Skin of body (tissue), 2 donors: ENCODE results near the gene PBX1. TPM values are rescaled to one million over a fixed set of nuclear protein-coding genes. Genes with fewer than 3 reads are reported as not detected.

Experiments
- DNase-seq: peaks from one replicate; lab custom pipeline; 2025; lab: John Stamatoyannopoulos, UW
- total RNA-seq: library from RNA; depleted of rRNA; stranded (reverse); fragments of >200 nt; gene quantifications from one replicate; pipeline ENCODE4 v1.2.3, GENCODE V29; 2014

The PBX1 gene
- total RNA-seq, 1 donor from 2014 or later: 57.2 TPM

DNA sequence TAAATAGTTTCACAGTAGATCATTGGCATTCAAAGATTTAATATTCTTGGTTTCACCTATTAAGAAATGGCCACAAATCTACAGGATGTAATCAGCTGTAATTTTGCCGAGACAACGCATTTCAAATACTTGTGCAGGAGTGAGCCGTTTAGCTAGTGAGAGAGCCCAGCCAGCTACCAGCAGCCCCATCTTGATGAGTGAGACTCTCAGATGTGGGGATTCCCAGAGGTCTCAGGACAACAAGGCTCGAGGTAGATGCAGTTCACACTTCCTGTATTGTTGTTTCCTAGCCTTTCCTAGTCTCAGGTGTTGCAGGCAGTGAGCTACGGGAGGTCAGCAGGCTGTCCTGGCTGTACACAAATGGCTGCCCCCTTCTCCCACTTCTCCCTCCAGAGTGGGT, 108.6 kb downstream of the PBX1 start:
- no peak for DNase-seq

DNA sequence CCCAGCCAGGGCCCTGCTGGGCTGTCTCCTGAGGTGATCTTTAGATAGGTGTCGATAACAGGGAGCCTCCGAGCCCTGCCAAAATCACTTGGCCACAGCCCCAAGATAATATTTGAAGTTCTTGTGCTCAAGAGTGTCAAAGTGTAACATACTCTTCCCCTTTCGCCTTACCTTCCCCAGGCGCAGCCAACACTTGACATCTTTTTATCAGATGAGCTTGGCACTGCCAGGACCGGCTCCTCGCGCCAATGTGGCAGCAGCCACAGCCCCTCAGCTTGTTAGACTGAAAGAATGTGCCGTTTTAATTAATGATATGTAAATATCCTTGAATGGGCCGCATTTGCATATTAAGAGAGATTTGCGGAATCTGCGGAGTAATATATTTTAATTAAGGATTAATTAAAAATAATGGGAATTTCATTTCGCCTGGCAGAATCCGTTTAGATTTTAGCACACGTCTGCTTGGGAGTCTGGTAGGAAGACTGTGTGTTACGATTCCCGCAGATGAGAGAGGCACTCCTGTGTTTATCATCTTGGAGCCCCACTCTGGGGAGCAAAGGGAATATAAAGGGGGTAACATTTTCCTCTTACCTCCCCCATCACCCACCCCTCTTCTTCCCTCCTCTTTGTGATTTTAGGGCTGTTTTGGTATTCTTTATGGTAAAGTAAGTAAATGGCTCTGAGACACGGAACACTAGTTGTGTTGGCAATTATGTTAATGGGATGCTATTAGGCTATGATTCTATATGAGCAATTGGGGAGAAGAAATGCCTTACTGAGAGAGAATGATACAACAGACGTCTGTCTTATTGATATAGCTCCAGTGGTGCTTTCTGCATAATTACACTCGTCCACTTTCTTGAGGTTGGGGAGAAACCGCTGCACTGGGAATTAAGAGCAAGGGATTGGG, 109.8 kb downstream of the PBX1 start:
- DNase-seq: no peak

DNA sequence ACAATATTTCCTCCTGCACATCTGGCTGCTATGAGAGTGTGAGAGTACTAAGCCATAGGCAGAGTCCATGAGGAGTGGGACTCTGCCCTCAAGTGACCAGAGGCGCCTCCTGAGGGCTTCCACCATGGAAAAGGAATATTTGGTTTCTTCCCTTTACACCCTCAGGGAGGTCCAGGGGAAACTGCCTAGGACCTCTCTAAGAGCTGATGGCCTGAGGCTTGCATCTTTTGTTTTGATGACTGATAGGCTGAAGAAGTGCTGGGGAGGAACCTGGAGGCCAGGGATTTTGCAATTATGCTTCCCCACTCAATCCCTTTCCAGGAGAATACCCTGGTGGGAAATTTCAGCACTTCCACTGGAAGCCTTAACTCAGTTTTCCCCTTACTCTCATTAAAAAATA, 111.0 kb downstream of the PBX1 start:
- DNase-seq: no peak

DNA sequence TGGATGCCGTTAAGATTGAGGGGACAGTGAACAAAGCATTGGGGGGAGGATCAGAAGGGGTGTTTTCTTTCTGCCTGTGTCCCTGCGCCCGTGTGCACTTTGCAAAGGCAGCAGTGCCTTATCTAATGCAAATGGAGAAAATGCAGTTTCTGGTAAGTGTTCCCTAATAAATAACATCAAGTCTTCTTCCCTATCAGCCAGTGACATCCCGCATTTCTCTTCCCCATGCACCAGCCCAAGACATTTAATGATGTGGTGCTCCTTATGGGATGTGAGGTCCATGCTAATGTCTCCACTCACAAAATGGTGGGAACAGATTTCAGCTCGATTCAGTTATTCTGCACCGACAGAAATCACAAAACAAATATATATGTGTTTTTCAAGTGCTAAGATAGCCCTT, 111.8 kb downstream of the PBX1 start:
- no peak for DNase-seq

DNA sequence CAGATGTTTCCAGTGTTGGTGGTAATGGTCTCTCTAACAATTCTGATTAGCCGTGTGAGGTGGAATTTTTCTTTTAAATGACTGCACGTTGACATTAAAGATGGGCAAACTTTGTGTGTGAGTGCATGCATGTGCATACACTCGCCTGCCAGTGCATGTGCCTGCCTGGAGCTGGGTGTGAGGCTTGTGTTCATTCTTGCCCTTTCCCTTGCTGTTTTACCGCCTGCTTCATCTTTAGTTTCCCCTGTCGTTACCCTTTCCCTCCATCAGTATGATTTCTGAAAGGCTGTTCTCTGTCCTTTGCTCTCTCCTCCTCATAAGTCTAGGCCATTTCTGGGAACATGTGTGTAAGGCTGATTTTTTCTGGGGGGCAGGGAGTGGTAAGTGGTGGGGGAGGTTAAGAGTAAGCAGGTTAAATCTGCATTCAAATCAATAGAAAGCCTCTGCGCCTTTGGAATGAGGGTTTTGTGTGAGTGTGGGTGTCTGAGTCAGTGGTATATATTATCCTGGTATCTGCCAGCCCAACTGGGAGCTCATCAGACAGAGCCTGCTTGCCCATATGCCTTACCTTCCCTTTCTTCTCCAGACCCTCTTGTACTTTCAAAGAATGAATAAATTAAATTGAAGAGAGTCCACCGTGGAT, 112.5 kb downstream of the PBX1 start:
- DNase-seq: no peak

DNA sequence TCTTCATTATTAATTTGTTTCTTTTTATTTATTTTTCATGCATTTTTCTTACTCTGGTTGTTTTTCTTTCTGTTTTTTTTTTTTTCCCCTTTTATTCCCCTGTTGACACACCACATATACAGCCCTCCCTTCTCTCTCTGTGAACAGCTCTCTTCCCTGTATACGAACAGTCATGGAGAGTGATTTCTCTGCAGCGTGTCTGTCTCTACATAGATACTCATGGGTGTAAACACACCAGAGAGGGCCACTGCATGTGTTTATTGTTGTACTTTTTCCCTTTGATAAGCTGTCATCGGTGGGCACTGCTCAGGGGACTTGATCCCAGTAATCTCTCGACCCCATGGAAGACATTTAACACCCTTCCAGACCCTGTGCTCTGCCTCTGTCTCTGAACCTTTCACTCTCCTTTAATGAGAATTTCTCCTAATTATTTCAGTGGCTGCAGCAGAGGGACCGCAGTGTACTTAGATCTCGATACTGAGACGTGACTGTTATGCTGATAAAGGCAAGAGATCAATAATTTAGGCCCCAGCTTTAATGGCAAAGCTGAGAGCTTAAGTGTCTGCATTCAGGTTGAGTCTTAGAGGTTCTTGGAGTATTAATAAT, 113.1 kb downstream of the PBX1 start:
- no peak for DNase-seq

DNA sequence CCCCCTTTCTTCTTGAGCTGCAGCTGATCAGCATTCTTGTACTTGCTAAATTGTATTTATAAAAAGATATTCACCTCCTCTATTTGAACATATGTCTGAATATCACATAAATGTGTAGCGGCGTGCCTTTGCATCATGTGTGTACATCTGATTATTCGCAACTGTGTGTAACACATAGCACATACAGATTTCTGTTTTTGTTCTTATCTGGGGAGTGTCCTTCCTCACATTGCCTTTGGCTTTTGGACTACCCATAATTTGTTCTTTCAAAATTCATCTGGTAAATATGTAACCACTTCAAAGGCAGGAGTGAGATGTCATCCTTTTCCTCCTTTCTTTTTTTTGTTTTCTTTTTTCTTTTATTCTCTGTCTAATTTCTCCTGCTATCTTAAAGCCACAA, 113.6 kb downstream of the PBX1 start:
- no peak for DNase-seq

DNA sequence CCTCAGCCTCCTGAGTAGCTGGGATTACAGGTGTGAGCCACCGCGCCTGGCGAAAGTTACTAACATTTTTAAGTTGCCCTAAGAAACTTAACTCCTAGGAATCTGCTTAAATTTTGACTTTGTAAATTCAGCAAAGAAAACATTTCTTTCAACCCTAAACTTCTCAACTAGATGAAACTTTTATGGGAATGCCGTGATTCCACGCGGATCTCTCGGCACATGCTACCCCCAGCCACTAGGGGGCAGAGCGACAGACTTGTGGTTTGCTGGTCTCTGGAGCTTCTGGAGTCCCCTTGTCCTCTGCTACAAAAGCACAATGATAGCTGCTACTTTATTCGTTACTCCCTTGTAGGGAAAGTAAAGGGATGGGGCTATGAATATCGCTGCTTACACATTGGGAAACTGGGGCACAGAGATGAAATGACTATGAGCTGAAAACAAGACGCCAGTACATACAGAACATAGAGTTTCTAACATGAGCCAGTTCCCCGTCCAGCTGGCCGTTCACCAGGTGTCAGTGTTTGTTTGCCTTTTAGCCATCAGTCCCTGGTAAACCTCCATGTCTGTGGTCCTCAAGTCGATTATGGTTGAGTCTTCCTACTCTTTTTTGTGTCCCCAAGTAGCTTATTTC, 114.7 kb downstream of the PBX1 start:
- no peak for DNase-seq

DNA sequence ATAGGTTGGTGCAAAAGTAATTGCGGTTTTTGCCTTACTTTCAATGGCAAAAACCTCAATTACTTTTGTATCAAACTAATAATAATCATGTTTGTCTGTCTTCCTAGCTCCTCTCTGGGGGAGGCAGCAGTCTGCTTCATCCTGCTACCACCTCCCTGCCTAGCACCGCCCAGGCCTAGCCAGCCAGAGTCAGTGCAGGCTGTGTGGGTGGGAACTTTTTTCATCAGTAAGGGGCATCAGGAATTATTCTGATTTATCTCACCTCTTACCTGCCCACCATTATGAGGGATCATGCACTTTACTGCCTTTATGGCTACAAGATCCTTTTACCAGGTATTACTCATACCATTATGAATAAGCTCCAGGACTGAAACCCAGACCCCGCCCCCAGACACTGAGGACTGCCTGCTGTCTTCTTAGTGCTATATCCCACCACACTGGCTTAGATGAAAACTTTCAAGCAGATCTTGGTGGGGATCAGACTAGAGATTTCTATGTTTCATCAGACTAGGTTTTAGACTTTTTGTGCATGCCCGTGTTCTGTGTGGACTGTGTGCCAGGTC, 116.4 kb downstream of the PBX1 start:
- no peak for DNase-seq

DNA sequence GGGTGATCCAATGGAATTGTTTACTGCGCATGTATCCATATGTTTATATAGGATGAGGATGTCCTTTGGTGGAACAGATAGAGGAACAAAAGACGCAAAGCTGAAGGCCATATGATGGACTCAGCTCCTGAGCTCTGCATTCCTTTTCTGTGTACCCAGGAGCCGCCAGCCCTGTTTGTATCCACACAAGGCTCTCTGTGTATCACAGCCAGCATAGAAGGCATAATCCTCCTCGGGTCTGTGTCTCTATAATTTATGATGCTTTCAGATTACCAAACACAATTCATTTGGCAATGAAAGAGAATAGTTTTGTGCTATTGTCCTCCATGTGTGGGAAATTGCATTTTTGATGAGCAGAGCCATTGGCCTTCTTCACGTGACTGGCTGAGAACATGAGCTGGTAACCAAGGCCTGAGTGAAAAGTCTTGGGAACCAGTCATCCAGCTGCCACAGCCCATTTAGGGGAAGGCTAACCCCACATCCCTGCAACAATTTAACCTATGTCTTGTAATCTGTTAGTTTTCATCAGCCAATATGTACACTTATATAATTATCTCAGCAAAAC, 119.2 kb downstream of the PBX1 start:
- no peak for DNase-seq

DNA sequence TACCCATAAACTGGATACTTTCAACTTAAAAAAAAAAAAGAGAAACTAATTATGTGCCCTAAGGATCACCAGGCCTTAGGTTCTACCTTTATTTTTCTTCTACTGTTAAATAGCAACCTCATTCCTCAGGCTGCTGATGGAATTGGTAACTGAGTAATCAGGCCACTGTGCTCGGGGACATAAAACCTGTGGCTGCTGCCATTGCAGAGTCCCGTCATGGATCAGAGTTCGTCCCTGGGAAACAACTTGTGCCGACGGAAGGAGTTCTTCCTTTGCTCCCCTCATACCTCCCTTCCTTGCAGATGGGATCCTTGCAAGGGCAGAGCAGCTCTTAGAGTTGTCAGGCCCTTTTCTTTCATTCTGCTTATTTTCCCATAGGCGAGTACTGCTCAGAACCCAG, 123.6 kb downstream of the PBX1 start:
- DNase-seq: no peak

DNA sequence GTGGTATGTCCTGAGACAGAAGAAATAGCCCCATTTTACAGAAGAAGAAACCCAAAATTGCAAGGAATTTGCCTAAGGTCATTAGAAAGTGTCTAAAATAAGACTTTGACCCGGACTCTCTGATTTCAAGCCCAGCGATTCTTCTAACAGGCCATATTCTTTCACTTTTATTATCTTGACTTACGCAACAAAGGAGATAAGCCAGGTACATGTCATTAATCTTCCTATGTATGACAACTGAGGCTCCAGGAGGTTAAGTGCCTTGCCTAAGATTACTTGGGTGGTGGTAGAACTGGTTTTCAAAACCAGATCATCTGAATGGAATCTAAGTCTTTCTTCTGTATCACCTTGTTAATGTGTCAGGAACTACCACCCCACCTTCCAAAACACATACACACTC, 124.3 kb downstream of the PBX1 start:
- no peak for DNase-seq

DNA sequence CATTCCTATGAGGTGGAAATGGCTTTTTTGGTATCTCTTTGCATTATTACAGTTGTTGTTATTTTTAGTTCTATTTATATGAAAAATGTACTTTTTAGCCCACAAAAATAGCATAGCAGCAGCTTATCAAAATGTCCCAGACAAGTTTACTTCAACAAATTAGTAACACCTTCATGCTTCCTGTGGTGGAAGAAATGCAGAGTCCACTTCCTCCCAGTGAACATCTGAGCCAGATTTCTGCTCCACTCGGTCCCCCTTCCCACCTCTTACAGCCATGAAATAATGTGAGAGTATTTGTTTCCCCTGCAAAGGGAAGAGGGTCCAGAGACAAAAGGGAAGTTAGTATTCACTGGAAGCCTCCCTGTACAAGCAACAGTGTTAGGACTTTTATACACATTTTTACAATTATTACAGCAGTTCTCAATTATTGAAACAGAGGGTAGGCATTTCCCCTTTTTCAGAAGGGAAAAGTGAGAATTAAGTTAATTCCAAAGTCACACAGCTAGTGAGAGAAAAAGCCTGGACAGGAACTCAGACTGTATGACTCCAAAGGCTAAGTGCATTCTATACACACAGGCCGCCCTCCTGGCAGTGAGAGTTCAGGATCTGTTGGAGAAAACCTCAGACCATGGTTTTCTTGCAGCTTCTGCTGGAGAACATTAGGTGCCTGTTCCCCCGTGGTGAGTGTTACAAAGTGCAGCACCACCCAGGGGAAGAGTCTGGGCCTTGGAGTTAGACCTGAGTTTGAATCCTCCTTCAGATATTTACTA, 126.5 kb downstream of the PBX1 start:
- no peak for DNase-seq

DNA sequence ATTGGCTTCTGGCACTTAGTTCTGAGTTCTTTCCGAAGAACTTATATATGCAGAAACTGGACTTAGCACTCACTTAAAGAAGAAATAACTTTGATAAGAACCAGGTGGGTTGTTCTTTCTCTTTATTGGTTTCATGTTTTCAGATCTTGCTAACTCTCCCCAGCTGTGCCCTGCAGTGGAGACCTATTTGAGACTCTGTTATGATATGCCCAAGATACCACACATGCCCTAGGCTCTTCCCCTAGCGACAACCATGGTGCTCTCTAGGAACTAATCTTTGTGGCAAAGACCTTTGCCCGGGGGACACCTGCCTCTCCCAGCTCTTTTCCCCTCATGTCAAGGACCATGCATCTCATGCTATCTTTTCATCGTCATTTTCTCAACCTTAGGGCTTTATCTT, 128.8 kb downstream of the PBX1 start:
- no peak for DNase-seq

DNA sequence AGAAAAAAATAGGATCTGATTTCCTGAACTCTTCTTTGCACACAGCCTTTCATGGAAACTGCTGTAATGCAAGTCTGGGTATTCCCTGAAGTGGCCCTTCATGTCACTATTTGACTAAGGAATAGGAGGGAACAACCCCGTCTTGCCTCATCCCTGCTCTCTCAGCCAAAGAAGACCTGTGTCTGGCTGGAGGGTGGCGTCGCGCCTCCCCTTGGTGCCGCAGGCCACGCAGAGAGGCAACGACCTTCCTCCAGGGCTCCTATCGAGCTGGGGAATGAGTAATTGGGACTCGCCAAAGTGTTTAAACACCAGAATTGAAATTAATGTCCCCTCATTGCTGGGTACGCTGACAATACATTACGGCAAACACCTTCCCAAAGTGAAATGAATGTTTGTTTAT, 129.8 kb downstream of the PBX1 start:
- DNase-seq: no peak

DNA sequence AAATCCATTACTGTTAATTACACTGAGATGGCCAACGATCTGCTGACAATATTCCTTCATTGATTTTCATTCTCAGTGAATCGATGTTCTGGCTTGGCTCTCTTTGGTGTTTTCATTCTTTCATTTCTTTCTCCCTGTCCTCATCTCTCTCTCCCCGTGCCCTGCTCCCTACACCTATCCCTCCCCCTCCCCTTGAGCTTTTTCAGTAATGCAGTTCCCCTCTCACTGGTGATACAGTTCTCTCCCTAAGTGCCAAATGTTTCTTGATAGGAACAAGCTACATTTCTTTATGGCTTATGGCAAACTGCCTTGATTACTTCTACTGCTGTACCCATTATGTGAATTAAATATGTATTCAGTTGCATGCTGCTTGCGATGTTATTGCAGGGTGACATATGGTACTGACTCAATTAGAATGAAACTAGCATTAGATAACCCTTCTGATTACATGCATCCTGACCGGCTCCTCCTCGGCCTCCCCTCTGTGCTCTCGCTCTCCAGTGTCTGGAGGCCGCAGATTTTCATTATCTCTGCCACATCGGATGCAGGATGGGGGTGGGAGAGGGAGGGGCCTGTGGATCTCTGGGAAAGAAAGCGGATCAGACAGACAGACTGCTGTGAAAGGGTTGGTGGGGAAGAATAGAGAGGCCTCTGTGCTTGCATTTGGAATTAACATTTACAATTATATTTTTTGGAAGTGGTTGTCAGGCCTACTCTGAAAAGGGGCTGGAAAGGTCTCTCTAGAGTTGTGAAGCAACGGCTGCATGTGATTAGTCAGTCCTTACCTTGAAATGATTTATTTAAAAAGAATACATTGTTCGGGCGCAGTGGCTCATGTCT, 130.9 kb downstream of the PBX1 start:
- DNase-seq: no peak

DNA sequence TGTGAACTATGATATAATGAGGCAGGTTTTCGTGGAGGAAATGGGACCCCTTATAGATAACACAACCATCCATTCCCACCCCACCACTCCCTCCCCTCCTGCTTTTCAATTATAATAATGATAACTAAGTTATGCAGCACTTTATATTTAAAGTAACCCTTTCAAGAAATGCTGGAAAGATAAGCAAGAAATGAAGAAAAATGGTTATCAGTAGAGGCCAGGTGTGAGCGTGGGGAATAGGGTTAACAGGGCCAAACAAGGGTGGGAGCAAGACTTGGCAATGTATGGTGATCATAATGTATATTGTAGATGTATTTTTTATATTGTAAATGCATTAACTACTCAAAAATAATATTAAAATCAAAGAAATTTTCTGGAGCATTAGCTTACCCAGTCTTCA, 133.4 kb downstream of the PBX1 start:
- DNase-seq: no peak

DNA sequence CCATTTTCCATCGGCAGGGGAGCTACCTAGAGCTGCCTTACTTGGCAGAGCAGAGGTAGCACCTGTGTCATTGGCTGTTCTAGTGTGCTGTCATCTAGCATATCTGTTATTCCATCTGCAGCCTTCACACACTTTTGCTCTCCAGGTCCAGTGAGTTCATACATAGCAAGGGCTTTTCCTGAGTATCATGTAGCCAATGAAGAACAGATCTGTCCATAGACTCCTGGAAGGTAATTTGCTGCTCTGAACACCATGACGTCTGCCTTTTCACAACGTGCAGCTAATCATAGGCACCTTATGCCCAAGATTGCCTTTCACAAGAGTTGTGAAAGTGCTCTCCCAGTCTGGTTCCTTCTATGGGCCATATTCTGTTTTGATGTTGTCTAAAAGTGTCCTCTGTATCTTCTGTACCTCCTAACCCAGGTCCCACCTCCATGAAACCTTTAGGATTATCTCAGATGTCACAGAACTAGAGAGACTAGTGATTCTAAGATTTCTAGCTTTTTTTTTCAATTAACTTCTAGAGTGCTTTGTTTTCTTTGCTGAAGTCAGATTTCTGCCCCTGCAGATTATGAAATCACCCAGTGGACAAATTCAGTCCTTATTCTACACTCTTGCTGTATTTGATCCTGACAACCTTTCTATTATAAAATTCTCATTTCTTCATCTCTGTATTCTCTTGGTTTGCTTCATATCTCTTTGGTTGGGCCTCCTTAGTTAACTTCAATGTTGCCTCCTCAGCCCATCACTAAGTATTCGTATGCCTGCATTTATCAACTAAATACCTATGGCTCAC, 134.8 kb downstream of the PBX1 start:
- no peak for DNase-seq

DNA sequence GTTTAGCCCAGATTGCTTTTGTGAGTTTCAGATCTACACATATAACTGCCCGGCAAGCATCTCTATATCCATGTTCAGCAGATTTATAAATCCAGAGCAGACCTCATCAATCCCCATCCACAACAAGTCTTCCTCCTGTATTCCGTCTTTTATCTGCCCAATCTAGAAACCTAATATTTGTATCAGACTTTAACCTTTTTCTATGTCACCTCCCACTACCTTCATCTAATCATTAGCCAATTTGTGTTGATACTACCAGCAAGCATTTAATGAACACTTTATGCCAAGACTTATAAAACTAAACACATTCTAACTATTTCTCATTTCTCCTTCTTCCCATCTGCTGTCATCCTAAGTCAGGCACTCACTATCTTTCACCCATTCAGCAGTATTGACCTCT, 135.5 kb downstream of the PBX1 start:
- no peak for DNase-seq
